Fibroblast of the aortic adventitia (primary cell): ENCODE data around the gene FRRS1L. TPM values are rescaled to one million over a fixed set of nuclear protein-coding genes. Genes with fewer than 3 reads are reported as not detected.
A peak's percentile ranks its signal among the peaks of the same experiment; 100 is the strongest.

Source experiments
- DNase-seq: peaks from one replicate; pipeline ENCODE4 v3.0.0-alpha.2; 2010; ENCODE audit warnings: low read depth
- H3K4me3 ChIP-seq: 2 replicates; pipeline ENCODE4 v1.5.1; 2011; ENCODE audit warnings: low read depth, mild to moderate bottlenecking, control low read depth, low read length, moderate library complexity
- CTCF ChIP-seq: IDR thresholded peaks from 2 replicates; pipeline ENCODE4 v1.5.1; 2011; ENCODE audit warnings: mild to moderate bottlenecking, low read length, control low read depth, inconsistent platforms; ENCODE audit not compliant: insufficient read depth
- total RNA-seq: library from RNA; depleted of rRNA; stranded (reverse); fragments of >200 nt; gene quantifications from 2 replicates; pipeline ENCODE4 v1.2.3, GENCODE V29; 2012; ENCODE audit warnings: low replicate concordance

The FRRS1L gene
- total RNA-seq, 1 donor: 0.18 TPM

GRCh38 chr9:109122726-109123621, 44.1 kb downstream of the FRRS1L start:
- H3K4me3 ChIP-seq: no peak overlapping the region
- TF ChIP-seq CTCF: no peak
- DNase-seq: no peak

- no peak for TF ChIP-seq CTCF
- H3K4me3 ChIP-seq: no peak overlapping the region
- no peak for DNase-seq
Measured at GRCh38 chr9:109121232-109121796, 45.7 kb downstream of the FRRS1L start.

GRCh38 chr9:109120204-109120789, 46.8 kb downstream of the FRRS1L start:
- H3K4me3 ChIP-seq: no peak overlapping the region
- no peak for TF ChIP-seq CTCF
- no peak for DNase-seq

GRCh38 chr9:109119439-109120203, 47.4 kb downstream of the FRRS1L start, which contains the start of gene TMEM245:
Gene TMEM245, minus strand, starts transcription at chr9:109119947. Its CDS starts 34 bp downstream, at chr9:109119913.
- no peak for TF ChIP-seq CTCF
- peak; percentile 99 for DNase-seq
- H3K4me3 ChIP-seq: peak within 1 kb of the TSS; percentile 88

GRCh38 chr9:109118808-109119438, 48.1 kb downstream of the FRRS1L start:
- DNase-seq: peak; percentile 12
- no peak for TF ChIP-seq CTCF
- peak overlapping the region; percentile 88 for H3K4me3 ChIP-seq
